Raji (cell line): ENCODE measurements around the gene SON.

Experiments
- POLR2A ChIP-seq: IDR thresholded peaks from 2 replicates; pipeline ENCODE4 v1.6.1; 2011; ENCODE audit warnings: low read depth, low read length, control low read depth; ENCODE audit not compliant: insufficient read depth

The SON gene, protein sequence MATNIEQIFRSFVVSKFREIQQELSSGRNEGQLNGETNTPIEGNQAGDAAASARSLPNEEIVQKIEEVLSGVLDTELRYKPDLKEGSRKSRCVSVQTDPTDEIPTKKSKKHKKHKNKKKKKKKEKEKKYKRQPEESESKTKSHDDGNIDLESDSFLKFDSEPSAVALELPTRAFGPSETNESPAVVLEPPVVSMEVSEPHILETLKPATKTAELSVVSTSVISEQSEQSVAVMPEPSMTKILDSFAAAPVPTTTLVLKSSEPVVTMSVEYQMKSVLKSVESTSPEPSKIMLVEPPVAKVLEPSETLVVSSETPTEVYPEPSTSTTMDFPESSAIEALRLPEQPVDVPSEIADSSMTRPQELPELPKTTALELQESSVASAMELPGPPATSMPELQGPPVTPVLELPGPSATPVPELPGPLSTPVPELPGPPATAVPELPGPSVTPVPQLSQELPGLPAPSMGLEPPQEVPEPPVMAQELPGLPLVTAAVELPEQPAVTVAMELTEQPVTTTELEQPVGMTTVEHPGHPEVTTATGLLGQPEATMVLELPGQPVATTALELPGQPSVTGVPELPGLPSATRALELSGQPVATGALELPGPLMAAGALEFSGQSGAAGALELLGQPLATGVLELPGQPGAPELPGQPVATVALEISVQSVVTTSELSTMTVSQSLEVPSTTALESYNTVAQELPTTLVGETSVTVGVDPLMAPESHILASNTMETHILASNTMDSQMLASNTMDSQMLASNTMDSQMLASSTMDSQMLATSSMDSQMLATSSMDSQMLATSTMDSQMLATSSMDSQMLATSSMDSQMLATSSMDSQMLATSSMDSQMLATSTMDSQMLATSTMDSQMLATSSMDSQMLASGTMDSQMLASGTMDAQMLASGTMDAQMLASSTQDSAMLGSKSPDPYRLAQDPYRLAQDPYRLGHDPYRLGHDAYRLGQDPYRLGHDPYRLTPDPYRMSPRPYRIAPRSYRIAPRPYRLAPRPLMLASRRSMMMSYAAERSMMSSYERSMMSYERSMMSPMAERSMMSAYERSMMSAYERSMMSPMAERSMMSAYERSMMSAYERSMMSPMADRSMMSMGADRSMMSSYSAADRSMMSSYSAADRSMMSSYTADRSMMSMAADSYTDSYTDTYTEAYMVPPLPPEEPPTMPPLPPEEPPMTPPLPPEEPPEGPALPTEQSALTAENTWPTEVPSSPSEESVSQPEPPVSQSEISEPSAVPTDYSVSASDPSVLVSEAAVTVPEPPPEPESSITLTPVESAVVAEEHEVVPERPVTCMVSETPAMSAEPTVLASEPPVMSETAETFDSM (N-terminal part only)

DNA sequence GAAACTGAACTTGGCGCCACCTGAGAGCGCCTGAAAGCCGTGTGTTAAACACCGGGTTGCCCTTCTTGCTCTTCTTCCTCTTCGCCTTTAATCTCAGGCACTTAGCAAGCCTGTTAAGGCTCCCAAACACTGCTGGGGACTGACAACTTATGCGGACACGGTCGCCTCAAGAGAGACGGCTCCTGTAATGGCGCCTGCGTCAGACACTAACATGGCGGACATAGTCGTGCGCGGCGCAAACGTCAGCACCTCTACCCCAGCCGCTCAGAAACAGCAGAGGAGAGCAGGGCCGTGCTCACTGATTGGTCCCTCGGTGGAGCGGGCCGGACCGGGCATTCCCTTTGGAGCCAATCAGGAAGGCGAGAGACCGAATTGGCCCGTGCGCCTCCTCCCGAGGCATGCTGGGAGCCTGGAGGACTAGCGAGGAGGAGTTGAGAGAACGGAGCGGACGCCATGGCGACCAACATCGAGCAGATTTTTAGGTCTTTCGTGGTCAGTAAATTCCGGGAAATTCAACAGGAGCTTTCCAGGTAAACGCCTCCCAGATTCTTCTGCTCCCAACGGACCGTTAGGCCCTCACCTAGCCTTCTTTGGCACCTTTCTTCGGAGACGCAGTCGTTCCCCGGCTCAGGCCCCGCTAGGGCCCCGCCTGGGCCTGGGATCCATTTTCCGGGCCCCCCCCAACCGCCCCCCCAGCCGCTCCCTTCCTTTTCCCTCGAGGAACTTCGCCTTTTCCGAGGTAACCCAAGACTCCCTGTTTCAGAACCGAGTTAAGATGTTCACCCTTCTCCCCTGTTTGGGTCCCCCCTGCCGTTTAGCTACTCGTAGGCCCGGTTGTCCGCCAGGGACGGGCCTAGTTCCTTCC is at the start of gene SON:
Gene SON, plus strand, starts transcription at position 399 of the 865 bp plus-strand sequence. Its CDS starts 55 bp downstream, at position 454.
- TF ChIP-seq POLR2A: peak; percentile 90

DNA sequence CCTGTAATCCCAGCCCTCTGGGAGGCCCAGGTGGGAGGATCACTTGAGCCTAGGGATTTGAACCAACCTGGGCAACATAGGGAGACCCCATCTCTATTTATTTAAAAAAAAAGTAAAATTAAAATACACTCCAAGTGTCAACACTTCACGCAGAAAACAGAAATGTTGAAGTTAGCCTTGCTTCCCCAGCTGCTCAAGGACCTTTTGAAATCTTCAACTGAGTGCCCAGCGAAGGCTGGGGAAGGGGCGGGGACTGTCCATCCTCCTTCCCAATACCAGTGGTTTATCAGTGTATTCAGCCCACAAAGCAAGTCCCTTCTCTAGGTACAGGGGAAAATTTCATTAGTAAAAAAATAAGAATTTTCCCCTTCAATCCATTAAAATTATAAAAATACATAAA is 49.1 kb upstream of the SON start:
- no peak for TF ChIP-seq POLR2A

DNA sequence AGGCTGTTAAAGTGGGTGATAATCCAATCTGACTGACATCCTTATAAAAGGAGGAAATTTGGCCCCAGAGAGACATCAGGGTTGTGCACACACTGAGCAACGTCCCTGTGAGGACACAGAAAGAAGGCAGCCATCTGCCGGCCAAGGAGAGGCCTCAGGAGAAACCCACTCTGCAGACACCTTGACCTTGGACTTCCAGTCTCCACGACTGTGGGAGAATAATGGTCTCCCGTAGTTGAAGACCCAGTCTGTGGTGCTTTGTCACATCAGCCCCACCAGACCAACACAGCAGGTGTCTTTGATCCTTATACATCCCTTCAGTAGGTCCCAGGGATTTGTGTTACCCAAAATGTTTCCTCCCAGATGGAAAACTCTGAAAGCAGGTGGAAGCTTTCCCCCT is 47.1 kb upstream of the SON start:
- TF ChIP-seq POLR2A: no peak

DNA sequence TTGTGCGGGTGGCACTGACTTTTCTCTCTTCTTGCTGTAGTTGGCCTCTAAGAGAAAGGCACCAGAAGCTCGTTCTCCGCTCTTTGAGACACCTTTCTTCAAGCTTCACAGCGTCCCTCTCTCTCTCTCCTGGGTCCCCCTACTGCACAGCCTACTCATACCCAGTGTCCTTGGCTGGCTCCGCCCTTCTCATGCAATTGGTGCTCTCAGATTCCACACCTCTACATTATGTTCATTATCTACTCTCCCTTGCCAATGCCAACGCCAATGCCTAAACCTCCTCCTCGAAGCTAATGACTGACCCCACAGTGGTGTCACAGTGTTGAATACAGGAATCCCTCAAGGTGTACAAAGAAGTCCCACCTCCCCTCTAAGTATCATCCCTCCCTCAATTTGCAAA is 46.5 kb upstream of the SON start:
- no peak for TF ChIP-seq POLR2A

DNA sequence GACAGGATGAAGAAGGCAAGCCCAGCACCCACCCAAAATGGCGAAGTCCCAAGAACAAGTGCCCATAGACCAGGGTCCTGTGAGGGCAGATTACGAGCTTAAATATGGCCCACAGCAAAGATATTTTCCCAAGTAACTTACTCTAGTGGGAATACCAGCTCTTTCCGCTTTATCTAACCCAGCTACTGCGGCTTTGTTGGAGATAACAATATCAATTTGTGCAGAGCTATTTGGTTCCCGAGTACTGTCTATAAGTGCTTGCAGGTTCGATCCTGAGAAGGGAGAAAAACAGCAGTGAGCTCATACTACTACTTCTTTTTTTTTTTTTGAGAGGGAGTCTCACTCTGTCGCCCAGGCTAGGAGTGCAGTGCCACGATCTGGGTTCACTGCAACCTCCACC is 37.0 kb upstream of the SON start:
- TF ChIP-seq POLR2A: no peak

DNA sequence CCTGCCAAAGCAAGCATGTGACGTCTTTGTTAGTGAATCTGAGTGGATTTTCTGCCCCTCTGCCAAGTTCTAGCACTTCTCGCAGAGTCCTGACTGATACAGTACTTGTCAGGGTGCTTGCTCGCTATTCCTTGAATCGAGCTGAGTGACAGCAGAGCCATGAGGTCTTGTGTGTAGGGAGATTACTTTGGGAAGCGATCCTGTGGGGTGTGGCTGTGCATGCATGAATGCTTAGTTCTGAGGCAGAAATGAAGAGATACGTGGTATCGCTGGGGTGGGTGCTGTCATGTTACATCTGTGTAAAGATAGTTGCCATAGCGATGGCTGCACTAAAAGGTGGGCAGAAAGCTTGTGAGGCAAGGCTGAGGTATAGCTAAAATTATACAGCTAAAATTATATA is 32.0 kb upstream of the SON start:
- TF ChIP-seq POLR2A: no peak

DNA sequence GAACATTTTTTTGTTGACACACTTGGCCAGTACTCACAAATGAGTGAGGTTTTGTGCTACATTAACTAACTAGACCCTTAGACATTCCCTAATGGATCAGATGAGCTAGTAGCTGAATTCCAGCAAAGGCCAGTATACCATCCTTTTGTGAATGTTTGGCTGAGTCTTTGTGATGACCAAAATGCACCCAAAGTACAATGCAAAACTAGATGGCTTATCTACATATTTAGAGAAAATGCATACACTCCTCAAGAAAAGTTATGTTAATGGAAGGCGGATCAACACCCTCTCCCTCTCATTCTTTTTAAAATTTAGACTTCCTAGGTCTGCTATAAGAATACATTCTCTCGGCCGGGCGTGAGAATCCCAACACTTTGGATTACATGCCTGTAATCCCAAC is 31.2 kb upstream of the SON start:
- no peak for TF ChIP-seq POLR2A

DNA sequence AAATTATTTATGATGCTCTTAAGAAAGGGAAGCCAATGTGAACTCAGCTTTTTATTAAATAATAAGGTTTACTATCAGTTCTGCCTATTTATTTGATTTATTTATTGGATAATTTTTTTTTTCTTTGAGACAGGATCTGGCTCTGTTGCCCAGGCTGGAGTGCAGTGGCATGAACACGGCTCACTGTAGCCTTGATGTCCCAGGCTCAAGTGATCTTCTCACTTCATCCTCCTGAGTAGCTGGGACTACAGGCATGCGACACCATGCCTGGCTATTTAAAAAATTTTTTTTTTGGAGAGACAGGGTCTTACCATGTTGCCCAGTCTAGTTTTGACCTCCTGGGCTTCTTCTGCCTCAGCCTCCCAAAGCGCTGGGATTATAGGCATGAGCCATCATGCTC is 30.4 kb upstream of the SON start:
- no peak for TF ChIP-seq POLR2A

DNA sequence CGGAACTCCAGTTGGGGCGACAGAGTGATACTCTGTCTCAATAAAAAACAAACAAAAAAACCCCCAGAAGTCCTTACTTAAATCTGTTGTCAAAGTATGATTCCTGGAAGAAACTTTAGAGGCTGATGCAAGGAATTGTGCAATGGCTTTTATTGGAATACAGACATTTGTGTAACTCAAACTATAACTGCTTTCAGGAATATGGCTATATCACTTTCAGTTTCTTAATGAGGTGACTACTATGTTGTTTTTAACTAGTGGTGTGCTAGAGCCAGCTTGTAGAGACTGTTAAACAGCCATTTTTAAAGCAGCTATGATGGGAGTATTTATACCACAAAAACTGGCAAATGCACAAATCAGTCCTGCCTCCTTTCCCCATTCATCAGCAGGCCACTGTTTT is 28.6 kb upstream of the SON start:
- TF ChIP-seq POLR2A: no peak

DNA sequence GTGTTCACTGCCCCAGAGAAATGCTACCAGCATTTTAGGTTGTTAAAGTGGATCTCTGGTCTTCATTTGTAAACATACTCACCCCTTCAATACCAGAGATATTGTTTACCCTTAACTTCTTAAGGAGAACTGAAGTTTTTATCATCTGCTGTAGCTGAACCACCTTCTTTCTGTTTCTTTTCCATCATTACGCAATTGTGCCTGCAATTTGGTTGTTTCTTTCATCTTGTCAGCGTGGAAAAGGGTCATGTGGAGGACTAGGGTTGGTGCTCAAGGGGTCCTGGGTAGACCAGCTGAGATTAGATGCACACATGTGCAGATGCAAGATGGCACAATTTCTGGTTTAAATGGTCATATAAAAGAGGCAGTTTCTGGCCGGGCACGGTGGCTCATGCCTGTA is 23.9 kb upstream of the SON start:
- no peak for TF ChIP-seq POLR2A

DNA sequence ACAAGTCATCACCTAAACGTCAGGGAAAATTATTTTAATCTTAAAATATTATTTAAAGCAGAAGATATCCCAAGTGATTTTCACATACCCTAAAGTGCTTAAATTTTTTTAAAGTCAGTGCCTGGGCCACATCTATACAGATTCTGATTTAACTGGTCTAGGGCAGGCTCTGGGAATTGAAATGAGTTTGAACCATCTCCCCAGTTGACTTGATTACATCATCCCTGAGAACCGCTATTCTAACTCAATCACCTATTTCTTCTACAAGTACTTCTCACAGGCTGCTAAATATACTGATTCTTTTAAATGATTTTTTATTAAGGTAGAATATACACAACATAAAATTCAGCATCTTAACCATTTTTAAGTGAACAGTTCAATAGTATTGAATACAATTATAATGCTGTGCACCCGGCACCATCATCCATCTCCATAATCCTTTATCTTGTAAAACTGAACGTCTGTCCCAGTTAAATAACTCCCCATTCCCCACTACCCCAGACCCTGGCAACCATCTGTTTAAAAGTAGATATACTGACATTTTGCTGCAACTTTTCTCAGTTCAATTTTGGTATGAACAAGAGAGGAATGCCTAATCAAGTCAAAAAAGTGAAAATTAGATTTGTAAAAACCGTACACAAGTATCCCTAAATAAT is 20.4 kb upstream of the SON start:
- TF ChIP-seq POLR2A: no peak

DNA sequence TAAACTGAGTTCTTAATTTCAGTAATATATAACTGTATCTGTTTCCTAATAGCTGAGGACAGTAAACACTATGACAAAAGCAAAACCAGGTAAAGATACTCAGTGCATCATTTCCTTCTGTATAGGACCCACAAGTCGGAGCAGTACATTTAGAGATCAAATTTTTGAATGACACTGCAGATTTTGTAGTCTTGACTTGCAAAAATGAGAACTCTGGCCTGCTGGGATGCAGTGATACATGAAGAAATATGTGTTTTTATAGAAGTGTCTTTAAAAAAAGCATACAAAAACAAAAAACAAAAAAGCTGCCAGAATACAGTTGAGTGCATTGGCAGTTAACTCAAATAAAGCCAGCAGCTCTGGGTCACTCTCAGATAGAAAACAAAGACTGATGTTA is 19.9 kb upstream of the SON start:
- no peak for TF ChIP-seq POLR2A

DNA sequence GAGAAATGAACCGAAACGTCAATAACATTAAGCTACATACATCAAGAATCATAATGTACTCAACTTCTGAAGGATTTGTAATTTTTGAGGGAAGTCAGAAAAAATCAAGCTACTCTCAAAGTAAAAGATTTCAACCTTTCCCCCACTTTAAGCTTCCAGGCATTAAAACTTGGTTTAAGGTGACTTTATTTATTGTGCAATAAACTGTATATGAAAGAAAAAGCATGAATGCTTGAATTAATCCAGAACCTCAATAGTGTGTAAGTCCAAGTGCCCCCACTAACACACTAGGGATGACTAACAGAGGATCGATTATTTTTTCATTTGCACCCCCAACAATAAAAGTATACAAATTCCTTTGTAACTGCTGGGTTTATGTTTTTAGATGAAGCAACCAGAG is 11.8 kb upstream of the SON start:
- TF ChIP-seq POLR2A: no peak

DNA sequence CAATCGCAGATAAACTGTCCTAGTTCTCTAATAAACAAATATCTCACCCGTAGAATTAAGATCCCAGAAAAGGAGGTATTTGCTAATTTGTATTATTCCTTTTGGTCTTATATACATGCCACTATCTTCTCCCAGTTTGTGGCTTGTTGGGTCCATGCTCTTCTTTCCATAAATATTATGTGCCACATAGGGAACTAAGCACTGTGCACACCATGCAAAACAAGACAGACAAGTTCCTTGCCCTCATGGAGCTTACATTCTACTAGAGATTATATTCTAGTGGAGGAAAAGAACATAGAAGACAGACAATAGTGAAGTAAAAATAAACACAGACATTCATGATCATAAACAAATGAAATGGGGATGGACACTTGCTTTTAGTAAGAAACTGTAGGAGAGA is 5.6 kb upstream of the SON start:
- TF ChIP-seq POLR2A: no peak

DNA sequence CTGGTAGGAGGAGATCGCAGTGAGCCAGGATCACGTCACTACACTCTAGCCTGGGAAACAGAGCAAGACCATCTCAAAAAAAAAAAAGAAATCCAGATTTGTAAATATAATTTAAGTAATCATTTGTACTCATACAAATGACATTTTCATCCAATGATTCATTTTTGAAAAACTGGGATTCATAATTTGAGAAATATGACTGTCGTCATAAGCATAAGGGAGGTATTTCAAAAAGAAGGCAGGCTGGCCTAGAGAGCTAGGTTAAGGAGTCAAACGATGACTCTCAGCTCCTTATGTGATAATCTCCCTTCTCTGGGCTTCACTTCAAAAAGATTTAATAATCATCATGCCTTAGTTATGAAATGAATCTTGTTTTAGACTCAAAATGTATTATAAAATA is 3.2 kb upstream of the SON start:
- no peak for TF ChIP-seq POLR2A

DNA sequence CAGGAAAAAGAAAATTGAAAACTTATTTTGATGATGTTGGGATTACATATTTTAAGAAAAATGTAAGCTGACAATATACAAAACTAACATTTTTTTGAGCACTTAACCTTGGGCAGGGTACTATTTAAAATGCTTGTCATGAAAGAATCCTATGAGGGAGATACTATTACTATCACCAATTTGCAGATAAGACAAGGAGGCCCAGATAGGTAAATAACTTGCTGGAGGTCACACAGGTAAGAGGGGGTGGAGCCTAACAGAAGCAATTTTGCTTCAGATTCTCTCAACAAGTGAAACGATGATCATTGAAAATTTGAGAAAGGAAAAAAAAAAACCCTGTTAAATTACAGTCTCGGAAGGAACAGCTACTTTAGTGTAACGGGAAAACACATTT is 2.1 kb upstream of the SON start:
- TF ChIP-seq POLR2A: no peak
